Omental fat pad (tissue), 4 donors: ENCODE results near the gene MGMT. TPM values are rescaled to one million over a fixed set of nuclear protein-coding genes. Genes with fewer than 3 reads are reported as not detected.

Source experiments
- ATAC-seq: fragments of 150-250 bp; one replicate; pipeline ENCODE4 v1.9.1; 2016; ENCODE audit warnings: mild to moderate bottlenecking, moderate library complexity; ENCODE audit not compliant: low FRiP score
- DNase-seq: peaks from one replicate; pipeline ENCODE4 v3.0.0-alpha.2; 2019; ENCODE audit warnings: low spot score
- CTCF ChIP-seq, 3 donors: fragments of 450-650 bp; IDR thresholded peaks; one replicate each; pipeline ENCODE4 v1.5.1; 2016 to 2017; ENCODE audit warnings: antibody characterized with exemption in 3 of 3, mild to moderate bottlenecking in 3 of 3, moderate library complexity in 2 of 3
- total RNA-seq, 4 donors: library from RNA; depleted of rRNA; stranded (reverse); fragments of >200 nt; gene quantifications; one replicate each; pipeline ENCODE4 v1.1.0, GENCODE V29; 2016

The MGMT gene
- total RNA-seq, 4 donors from 2014 or later, result 27.3 to 56.6 (median 35.4) TPM

- ATAC-seq (no peak), DNase-seq (no peak)
- TF ChIP-seq CTCF (IDR thresholded peaks at IDR 0.05), result no peak
Measured at GRCh38 chr10:129491123-129491734, 24.2 kb downstream of the MGMT start.

- no peak for ATAC-seq
- no peak for DNase-seq
- no peak for TF ChIP-seq CTCF (IDR thresholded peaks at IDR 0.05)
Measured at GRCh38 chr10:129494176-129494575, 27.1 kb downstream of the MGMT start.

GRCh38 chr10:129494740-129495139 is 27.7 kb downstream of the MGMT start:
- DNase-seq (no peak), ATAC-seq (no peak)
- no peak for TF ChIP-seq CTCF (IDR thresholded peaks at IDR 0.05)

- DNase-seq (no peak), ATAC-seq (no peak)
- no peak for TF ChIP-seq CTCF (IDR thresholded peaks at IDR 0.05)
Measured at GRCh38 chr10:129495256-129495655, 28.2 kb downstream of the MGMT start.

- no peak for TF ChIP-seq CTCF (IDR thresholded peaks at IDR 0.05)
- DNase-seq (no peak), ATAC-seq (no peak)
Measured at GRCh38 chr10:129495698-129496097, 28.7 kb downstream of the MGMT start.

GRCh38 chr10:129497013-129497412 is 30.0 kb downstream of the MGMT start:
- TF ChIP-seq CTCF (IDR thresholded peaks at IDR 0.05), result no peak
- no peak for ATAC-seq
- DNase-seq, result no peak

- TF ChIP-seq CTCF (IDR thresholded peaks at IDR 0.05), result no peak
- no peak for ATAC-seq
- DNase-seq, result no peak
Measured at GRCh38 chr10:129498680-129499079, 31.6 kb downstream of the MGMT start.
